ENCODE measurements around the gene DLGAP1. TPM values are rescaled to one million over a fixed set of nuclear protein-coding genes. Genes with fewer than 3 reads are reported as not detected.

Gene DLGAP1
- total and polyA plus RNA-seq, 3 donors from 2014 or later = 18.6 to 93.8 (median 69.1) TPM

- 92 to 95% methylated on average over 11 to 13 of the region's 13 CpGs for WGBS, 2 donors
- H3K4me3 ChIP-seq = no peak overlapping the region
- DNase-seq = no peak
- no peaks in the 10 kb centered on the region for H3K9me3 ChIP-seq
- TF ChIP-seq POLR2A (IDR thresholded peaks at IDR 0.05) (no peak), CTCF (IDR thresholded peaks at IDR 0.05) (no peak)
- no peaks in the 10 kb centered on the region for H3K36me3 ChIP-seq (ENCODE audit: low read depth, missing control alignments)
- H3K27me3 ChIP-seq = no peaks in the 10 kb centered on the region
- intact Hi-C loops (cut with DNase I; ENCODE audit: low total_unique reads) = no loop called here
- no peaks in the 10 kb centered on the region for H3K4me1 ChIP-seq
- no peak overlapping the region for H3K27ac ChIP-seq
Observed at GRCh38 chr18:3930126-3931012, 524.7 kb downstream of the DLGAP1 start.

GRCh38 chr18:3924455-3924854 is 530.7 kb downstream of the DLGAP1 start:
- WGBS, 2 donors = 36 to 68% methylated on average over 1 of the region's 1 CpG
- intact Hi-C loops (cut with DNase I; ENCODE audit: low total_unique reads) = no loop called here
- Histone ChIP-seq H3K4me1 (no peaks in the 10 kb centered on the region), H3K9me3 (no peaks in the 10 kb centered on the region), H3K27me3 (no peaks in the 10 kb centered on the region), H3K36me3 (ENCODE audit: low read depth, missing control alignments) (no peaks in the 10 kb centered on the region), H3K27ac (no peak overlapping the region), H3K4me3 (no peak overlapping the region)
- TF ChIP-seq CTCF (IDR thresholded peaks at IDR 0.05) (no peak), POLR2A (IDR thresholded peaks at IDR 0.05) (no peak)
- no peak for DNase-seq

DNA sequence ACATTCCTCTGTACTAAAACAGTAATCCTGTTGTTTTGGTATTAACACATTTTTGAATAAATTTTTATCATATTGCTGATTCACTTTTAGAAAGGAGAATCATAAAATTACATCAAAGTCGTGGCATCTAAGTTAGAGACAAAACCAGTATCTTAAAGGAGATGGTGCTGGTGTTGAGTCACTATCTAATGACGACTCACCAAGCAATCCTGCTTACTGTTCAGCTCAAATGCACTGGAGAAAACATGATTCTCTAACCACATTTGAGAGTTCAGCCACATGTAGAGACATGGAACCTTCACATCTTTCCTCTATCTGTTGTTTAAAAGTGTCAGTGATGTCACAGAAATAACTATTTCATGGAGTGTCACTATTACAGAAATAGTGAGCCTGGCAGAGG is 531.4 kb downstream of the DLGAP1 start:
- 62 to 74% methylated on average over 2 of the region's 2 CpGs for WGBS, 2 donors
- H3K36me3 ChIP-seq (ENCODE audit: low read depth, missing control alignments) = no peaks in the 10 kb centered on the region
- TF ChIP-seq CTCF (IDR thresholded peaks at IDR 0.05) (no peak), POLR2A (IDR thresholded peaks at IDR 0.05) (no peak)
- no peak overlapping the region for H3K27ac ChIP-seq
- no peaks in the 10 kb centered on the region for H3K4me1 ChIP-seq
- DNase-seq = no peak
- no peaks in the 10 kb centered on the region for H3K9me3 ChIP-seq
- no peaks in the 10 kb centered on the region for H3K27me3 ChIP-seq
- intact Hi-C loops (cut with DNase I; ENCODE audit: low total_unique reads) = no loop called here
- no peak overlapping the region for H3K4me3 ChIP-seq

- TF ChIP-seq POLR2A (IDR thresholded peaks at IDR 0.05) (no peak), CTCF (IDR thresholded peaks at IDR 0.05) (no peak)
- no peak for DNase-seq
- Histone ChIP-seq H3K36me3 (ENCODE audit: low read depth, missing control alignments) (no peaks in the 10 kb centered on the region), H3K27me3 (no peaks in the 10 kb centered on the region), H3K9me3 (no peaks in the 10 kb centered on the region), H3K4me3 (no peak overlapping the region), H3K4me1 (no peaks in the 10 kb centered on the region), H3K27ac (no peak overlapping the region)
- intact Hi-C loops (cut with DNase I; ENCODE audit: low total_unique reads) = no loop called here
- WGBS, 2 donors = 76 to 77% methylated on average over 3 of the region's 3 CpGs
Observed at GRCh38 chr18:3921826-3922225, 533.3 kb downstream of the DLGAP1 start.

DNA sequence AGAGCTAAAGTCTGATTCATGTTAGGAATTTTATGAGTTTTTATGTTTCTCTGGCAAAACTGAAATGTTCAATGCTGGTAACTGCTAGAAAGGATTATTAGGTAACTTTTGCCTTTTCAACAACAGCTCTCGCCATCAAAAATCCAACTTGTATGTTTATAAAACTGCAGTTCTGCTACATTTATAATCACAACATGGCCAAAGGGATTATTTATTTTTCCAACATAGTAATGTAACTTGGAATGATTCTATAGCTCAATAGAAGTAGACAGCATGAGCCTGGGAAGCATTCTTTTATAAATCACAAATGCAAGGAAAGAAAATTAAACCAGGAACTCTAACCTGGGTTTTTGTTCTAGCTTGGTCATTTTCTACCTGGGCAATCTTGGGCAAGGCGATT is 534.3 kb downstream of the DLGAP1 start:
- no peaks in the 10 kb centered on the region for H3K9me3 ChIP-seq
- 94% methylated on average over 2 of the region's 2 CpGs for WGBS, 2 donors
- intact Hi-C loops (cut with DNase I; ENCODE audit: low total_unique reads) = no loop called here

More for the DNA sequence above, 534.3 kb downstream of the DLGAP1 start:
- H3K4me1 ChIP-seq = no peaks in the 10 kb centered on the region
- no peaks in the 10 kb centered on the region for H3K36me3 ChIP-seq (ENCODE audit: low read depth, missing control alignments)
- H3K4me3 ChIP-seq = no peak overlapping the region
- no peak for DNase-seq
- TF ChIP-seq POLR2A (IDR thresholded peaks at IDR 0.05) = no peak
- no peak for TF ChIP-seq CTCF (IDR thresholded peaks at IDR 0.05)
- no peak overlapping the region for H3K27ac ChIP-seq
- no peaks in the 10 kb centered on the region for H3K27me3 ChIP-seq

Data from testis (tissue), 3 donors.